GM19397 (cell line): ENCODE measurements around the gene CTSH.
A peak's percentile ranks its signal among the peaks of the same experiment; 100 is the strongest.
"Not testable (repeated sequence)": the region's sequence is repeated elsewhere in the genome, so short reads cannot be mapped to it uniquely, and the experiment has no call there.

ENCODE experiments used
- ATAC-seq: cut with Tn5 transposase; IDR thresholded peaks from one replicate; pipeline ENCODE4 v1.9.1; 2021; ENCODE audit warnings: mild to moderate bottlenecking, moderate library complexity; ENCODE audit not compliant: unreplicated experiment

The CTSH gene

GRCh38 chr15:78944202-78944625 is 632 bp downstream of the CTSH start:
- ATAC-seq, result peak; percentile 27

- no peak for ATAC-seq
Observed at GRCh38 chr15:78943692-78944091, 1.2 kb downstream of the CTSH start.

- no peak for ATAC-seq
Observed at GRCh38 chr15:78942741-78943140, 2.1 kb downstream of the CTSH start.

GRCh38 chr15:78938658-78939488 is 6.0 kb downstream of the CTSH start:
- ATAC-seq, result peak; percentile 58

- no peak for ATAC-seq
Observed at GRCh38 chr15:78937132-78937739, 7.6 kb downstream of the CTSH start.

- ATAC-seq, result no peak
Observed at GRCh38 chr15:78934655-78935023, 10.2 kb downstream of the CTSH start.

- ATAC-seq, result no peak
Observed at GRCh38 chr15:78933823-78934654, 10.8 kb downstream of the CTSH start.

- no peak for ATAC-seq
Observed at GRCh38 chr15:78933187-78933822, 11.5 kb downstream of the CTSH start.

- no peak for ATAC-seq
Observed at GRCh38 chr15:78932258-78932808, 12.5 kb downstream of the CTSH start.

- no peak for ATAC-seq
Observed at GRCh38 chr15:78931439-78932257, 13.2 kb downstream of the CTSH start.

GRCh38 chr15:78930577-78931388 is 14.1 kb downstream of the CTSH start:
- ATAC-seq, result no peak

- ATAC-seq, result no peak
Observed at GRCh38 chr15:78929536-78930264, 15.1 kb downstream of the CTSH start.

- ATAC-seq, result no peak
Observed at GRCh38 chr15:78928616-78929093, 16.2 kb downstream of the CTSH start.

GRCh38 chr15:78928176-78928575 is 16.7 kb downstream of the CTSH start:
- ATAC-seq, result not testable (repeated sequence)

- ATAC-seq, result no peak
Observed at GRCh38 chr15:78927077-78927790, 17.6 kb downstream of the CTSH start.

GRCh38 chr15:78925956-78926743 is 18.7 kb downstream of the CTSH start:
- ATAC-seq, result no peak

- no peak for ATAC-seq
Observed at GRCh38 chr15:78925076-78925624, 19.7 kb downstream of the CTSH start.
